Spleen (tissue), 11 donors: ENCODE measurements around the gene RFX2. TPM values are rescaled to one million over a fixed set of nuclear protein-coding genes. Genes with fewer than 3 reads are reported as not detected.

Source experiments
- DNase-seq: peaks from one replicate; pipeline ENCODE4 v3.0.0-alpha.2; 2020
- H3K27ac ChIP-seq, 8 donors: fragments of 200-600 bp; sonication (generic) in 7 of 8; 1 replicate in 4 of 8; 2 replicates in 4 of 8; pipeline versions ENCODE4 v1.5.0 to v1.8.0; 2016 to 2021; ENCODE audit warnings: inconsistent platforms in 4 of 8, mild to moderate bottlenecking in 4 of 8, moderate library complexity in 1 of 8
- H3K27me3 ChIP-seq, 7 donors: fragments of 200-600 bp; sonication (generic) in 6 of 7; replicated peaks in 1 of 7; 1 replicate in 4 of 7; 2 replicates in 3 of 7; pipeline versions ENCODE4 v1.5.0 to v1.8.0; 2016 to 2021; ENCODE audit warnings: inconsistent platforms in 3 of 7, mild to moderate bottlenecking in 1 of 7
- H3K36me3 ChIP-seq, 6 donors: fragments of 200-600 bp; sonication (generic) in 5 of 6; 1 replicate in 4 of 6; 2 replicates in 2 of 6; pipeline versions ENCODE4 v1.5.0 to v1.8.0; 2016 to 2021; ENCODE audit warnings: inconsistent platforms in 2 of 6
- H3K4me1 ChIP-seq, 6 donors: fragments of 200-600 bp; sonication (generic) in 5 of 6; 1 replicate in 3 of 6; 2 replicates in 3 of 6; pipeline versions ENCODE4 v1.5.0 to v1.8.0; 2016 to 2021; ENCODE audit warnings: inconsistent platforms in 3 of 6
- H3K4me3 ChIP-seq, 8 donors: fragments of 200-600 bp; sonication (generic) in 7 of 8; 1 replicate in 4 of 8; 2 replicates in 4 of 8; pipeline versions ENCODE4 v1.5.0 to v1.8.0; 2016 to 2021; ENCODE audit warnings: inconsistent platforms in 4 of 8, mild to moderate bottlenecking in 4 of 8, moderate library complexity in 2 of 8
- H3K9me3 ChIP-seq, 8 donors: fragments of 200-600 bp; sonication (generic) in 7 of 8; 1 replicate in 4 of 8; 2 replicates in 4 of 8; pipeline versions ENCODE4 v1.5.0 to v1.8.0; 2016 to 2021; ENCODE audit warnings: inconsistent platforms in 4 of 8
- CTCF ChIP-seq, 11 experiments: fragments of 200-600 bp in 7 of 11; fragments of 450-650 bp in 4 of 11; sonication (generic) in 4 of 11; IDR thresholded peaks in 8 of 11; conservative IDR thresholded peaks in 3 of 11; 1 replicate in 7 of 11; 2 replicates in 4 of 11; pipeline versions ENCODE4 v1.4.0 to v1.8.0; 2016 to 2021; ENCODE audit warnings: antibody characterized with exemption in 11 of 11, inconsistent platforms in 4 of 11, mild to moderate bottlenecking in 1 of 11
- POLR2A ChIP-seq, 3 donors: fragments of 450-650 bp; IDR thresholded peaks; one replicate each; pipeline ENCODE4 v1.5.1; 2017; ENCODE audit warnings: antibody characterized with exemption in 3 of 3, mild to moderate bottlenecking in 1 of 3
- POLR2AphosphoS5 ChIP-seq, 3 donors: sonication (generic); formaldehyde crosslinking; IDR thresholded peaks; one replicate each; pipeline ENCODE4 v1.5.1; 2017; ENCODE audit warnings: antibody characterized with exemption in 3 of 3
- WGBS, 5 donors: extraction: QIAGEN DNeasy Blood & Tissue Kit in 3 of 5; methylation state at CpG; one replicate each; pipeline versions ENCODE4 v1.1.5 to v1.1.7; 2013 to 2018; 5-methylcytosine and 5-hydroxymethylcytosine counted together
- intact Hi-C: fragments of 100-400 bp; cut with DNase I; formaldehyde crosslinking; loops from one replicate; pipeline ENCODE4 v1.15.0; 2023; ENCODE audit warnings: low total_unique reads
- polyA plus RNA-seq, 3 donors: library from polyadenylated mRNA; stranded (reverse); fragments of 200-250 nt; gene quantifications; one replicate each; pipeline ENCODE4 v1.2.1, GENCODE V29; 2013
- total RNA-seq, 7 donors: library from RNA; depleted of rRNA in 3 of 7; stranded (reverse); fragments of >200 nt in 3 of 7; fragmentation: NEBNext Ultra II Directional in 4 of 7; extraction: Animal tissue kit (Norgen Biotek cat#: 25700) in 4 of 7; gene quantifications; one replicate each; pipeline versions ENCODE4 v1.1.0 to v1.2.1, GENCODE V29; 2016 to 2021
- donor health status: healthy with polysubstance abuse.
- donor health status: DM: no; HTN: no; CAD: no; lungs with moderate emphysema.
- donor health status: DM: no; HTN: no; CAD: no.
- donor health status: Bipolar disorder and iron deficiency.
- donor health status: healthy.
- donor health status: DM: no; HTN: no; CAD: no.
- donor health status: DM: yes; HTN: yes; CAD: no.

RFX2 gene
- total and polyA plus RNA-seq, 10 donors: 1.1 to 15.8 (median 7.8) TPM

- intact Hi-C loops: loop anchor here (2.0 kb wide), 1 partner anchor 76 kb away; no protein-coding TSS in a partner anchor
- Histone ChIP-seq H3K4me1 (peaks cover 0 to 18% (median 11%) of the 10 kb centered on the region in 6 donors), H3K27me3 (no peaks in the 10 kb centered on the region), H3K4me3 (no peak overlapping the region), H3K9me3 (no peaks in the 10 kb centered on the region), H3K36me3 (peaks cover 0 to 8% (median 0%) of the 10 kb centered on the region in 6 donors), H3K27ac (no peak overlapping the region)
- TF ChIP-seq POLR2AphosphoS5 (IDR thresholded peaks at IDR 0.05): no peak
- TF ChIP-seq CTCF (IDR thresholded peaks at IDR 0.05 in 8 of 11, conservative IDR thresholded peaks at IDR 0.05 in 3 of 11): no peak
- no peak for TF ChIP-seq POLR2A (IDR thresholded peaks at IDR 0.05)
- 36 to 43% (median 41%) methylated on average over 9 of the region's 9 CpGs for WGBS, 5 donors
- DNase-seq: no peak
Measured at GRCh38 chr19:6048348-6048747, 62.0 kb downstream of the RFX2 start.

GRCh38 chr19:6047741-6048251 is 62.5 kb downstream of the RFX2 start:
- DNase-seq: no peak
- H3K27ac ChIP-seq: no peak overlapping the region
- TF ChIP-seq CTCF (IDR thresholded peaks at IDR 0.05 in 8 of 11, conservative IDR thresholded peaks at IDR 0.05 in 3 of 11): peak in 2 of 11 experiments; percentile 11 to 33
- no peak for TF ChIP-seq POLR2A (IDR thresholded peaks at IDR 0.05)
- no peak for TF ChIP-seq POLR2AphosphoS5 (IDR thresholded peaks at IDR 0.05)
- peaks cover 0 to 18% (median 11%) of the 10 kb centered on the region in 6 donors for H3K4me1 ChIP-seq
- H3K36me3 ChIP-seq: peaks cover 0 to 14% (median 0%) of the 10 kb centered on the region in 6 donors
- no peaks in the 10 kb centered on the region for H3K27me3 ChIP-seq
- H3K9me3 ChIP-seq: no peaks in the 10 kb centered on the region
- intact Hi-C loops: loop anchor here (2.0 kb wide), 1 partner anchor 77 kb away; no protein-coding TSS in a partner anchor
- no peak overlapping the region for H3K4me3 ChIP-seq
- 54 to 65% (median 63%) methylated on average over 2 to 8 of the region's 8 CpGs for WGBS, 5 donors

- intact Hi-C loops: no loop called here
- WGBS, 5 donors: 72 to 84% (median 74%) methylated on average over 18 of the region's 18 CpGs
- Histone ChIP-seq H3K27me3 (no peaks in the 10 kb centered on the region), H3K4me1 (peaks cover 0 to 18% (median 11%) of the 10 kb centered on the region in 6 donors), H3K9me3 (no peaks in the 10 kb centered on the region), H3K36me3 (peaks cover 0 to 19% (median 0%) of the 10 kb centered on the region in 6 donors), H3K27ac (no peak overlapping the region), H3K4me3 (no peak overlapping the region)
- TF ChIP-seq CTCF (IDR thresholded peaks at IDR 0.05 in 8 of 11, conservative IDR thresholded peaks at IDR 0.05 in 3 of 11) (no peak), POLR2AphosphoS5 (IDR thresholded peaks at IDR 0.05) (no peak), POLR2A (IDR thresholded peaks at IDR 0.05) (no peak)
- DNase-seq: no peak
Measured at GRCh38 chr19:6047256-6047655, 63.0 kb downstream of the RFX2 start.

GRCh38 chr19:6045108-6045507 is 65.2 kb downstream of the RFX2 start:
- TF ChIP-seq CTCF (IDR thresholded peaks at IDR 0.05 in 8 of 11, conservative IDR thresholded peaks at IDR 0.05 in 3 of 11): no peak
- intact Hi-C loops: no loop called here
- peaks cover 0 to 26% (median 0%) of the 10 kb centered on the region in 6 donors for H3K36me3 ChIP-seq
- DNase-seq: no peak
- no peaks in the 10 kb centered on the region for H3K27me3 ChIP-seq
- H3K27ac ChIP-seq: no peak overlapping the region
- WGBS, 5 donors: 90 to 98% (median 94%) methylated on average over 7 of the region's 7 CpGs
- H3K4me3 ChIP-seq: no peak overlapping the region
- no peaks in the 10 kb centered on the region for H3K9me3 ChIP-seq
- peaks cover 0 to 18% (median 11%) of the 10 kb centered on the region in 6 donors for H3K4me1 ChIP-seq
